Epidermal melanocyte (primary cell): Measurements from ENCODE around the gene MLH1.

ENCODE experiments used
- DNase-seq: peaks from one replicate; pipeline ENCODE4 v3.0.0; 2011; ENCODE audit warnings: low spot score; ENCODE audit not compliant: insufficient read length

MLH1 gene

GRCh38 chr3:36973139-36973538 is 20.2 kb upstream of the MLH1 start:
- DNase-seq, result no peak

GRCh38 chr3:36981006-36981405 is 12.3 kb upstream of the MLH1 start:
- DNase-seq, result no peak

- no peak for DNase-seq
Measured at GRCh38 chr3:36988356-36988755, 5.0 kb upstream of the MLH1 start.

GRCh38 chr3:36989005-36989404 is 4.3 kb upstream of the MLH1 start:
- DNase-seq, result no peak

GRCh38 chr3:36989568-36989967 is 3.8 kb upstream of the MLH1 start:
- no peak for DNase-seq

GRCh38 chr3:36991147-36991546 is 2.2 kb upstream of the MLH1 start:
- no peak for DNase-seq

- no peak for DNase-seq
Measured at GRCh38 chr3:36991923-36992805, 1.2 kb upstream of the MLH1 start.

- peak; percentile 89 for DNase-seq
Measured at GRCh38 chr3:36992806-36993325, 452 bp upstream of the MLH1 start, which contains the start of gene EPM2AIP1. EPM2AIP1 (minus strand) TSS chr3:36993131; CDS start chr3:36993077, 54 bp downstream.

GRCh38 chr3:37014620-37015019 is 21.3 kb downstream of the MLH1 start:
- DNase-seq, result no peak

GRCh38 chr3:37015642-37016041 is 22.3 kb downstream of the MLH1 start:
- DNase-seq, result no peak

GRCh38 chr3:37016903-37017302 is 23.6 kb downstream of the MLH1 start:
- no peak for DNase-seq

GRCh38 chr3:37017683-37018082 is 24.4 kb downstream of the MLH1 start:
- DNase-seq, result no peak

GRCh38 chr3:37024092-37024491 is 30.8 kb downstream of the MLH1 start:
- DNase-seq, result no peak

GRCh38 chr3:37024820-37025405 is 31.6 kb downstream of the MLH1 start:
- no peak for DNase-seq

- DNase-seq, result no peak
Measured at GRCh38 chr3:37025561-37026335, 32.4 kb downstream of the MLH1 start.

- DNase-seq, result no peak
Measured at GRCh38 chr3:37026851-37027250, 33.5 kb downstream of the MLH1 start.

- DNase-seq, result no peak
Measured at GRCh38 chr3:37028329-37028728, 35.0 kb downstream of the MLH1 start.

- DNase-seq, result no peak
Measured at GRCh38 chr3:37029111-37029510, 35.8 kb downstream of the MLH1 start.

GRCh38 chr3:37029516-37030163 is 36.3 kb downstream of the MLH1 start:
- DNase-seq, result no peak

- DNase-seq, result no peak
Measured at GRCh38 chr3:37030588-37030987, 37.3 kb downstream of the MLH1 start.

GRCh38 chr3:37031096-37031682 is 37.9 kb downstream of the MLH1 start:
- DNase-seq, result no peak
